CD4-positive, CD25-positive, alpha-beta regulatory T cell (primary cell): ENCODE data around the gene ANXA10. TPM values are rescaled to one million over a fixed set of nuclear protein-coding genes. Genes with fewer than 3 reads are reported as not detected.

ENCODE experiments used
- ATAC-seq, 2 donors: fragments of 150-1000 bp; cut with Tn5 transposase; one replicate each; pipeline ENCODE4 v1.10.0; 2021; ENCODE audit warnings: low read depth in 2 of 2, moderate number of reproducible peaks in 2 of 2, moderate library complexity in 1 of 2
- DNase-seq, 3 donors: peaks; one replicate each; pipeline versions ENCODE4 v3.0.0 to v3.0.0-alpha.2; 2012 to 2022; ENCODE audit warnings: mixed read lengths in 1 of 3
- H3K27ac ChIP-seq: one replicate; pipeline ENCODE4 v1.7.0; 2013; ENCODE audit warnings: mild to moderate bottlenecking, low read length; ENCODE audit not compliant: insufficient read depth, poor library complexity, severe bottlenecking
- H3K27me3 ChIP-seq: one replicate; pipeline ENCODE4 v1.7.0; 2013; ENCODE audit warnings: low read length; ENCODE audit not compliant: control insufficient read depth, insufficient read depth
- H3K36me3 ChIP-seq: one replicate; pipeline ENCODE4 v1.7.0; 2013; ENCODE audit warnings: mild to moderate bottlenecking, low read length, moderate library complexity; ENCODE audit not compliant: control insufficient read depth, insufficient read depth
- H3K4me1 ChIP-seq: 2 replicates; pipeline ENCODE4 v1.7.0; 2013; ENCODE audit warnings: mild to moderate bottlenecking, low read length; ENCODE audit not compliant: insufficient read depth, control insufficient read depth, poor library complexity, severe bottlenecking
- H3K4me3 ChIP-seq: one replicate; pipeline ENCODE4 v1.7.0; 2013; ENCODE audit warnings: low read depth, mild to moderate bottlenecking, low read length, moderate library complexity
- H3K9me3 ChIP-seq, 2 experiments: 1 replicate in 1 of 2; 2 replicates in 1 of 2; pipeline ENCODE4 v1.7.0; 2013; ENCODE audit warnings: low read length in 2 of 2, mild to moderate bottlenecking in 1 of 2, moderate library complexity in 1 of 2; ENCODE audit not compliant: control insufficient read depth in 2 of 2
- H3K27ac Mint-ChIP-seq, 3 donors: one replicate each; pipeline ENCODE4 v1.8.0; 2020 to 2022; ENCODE audit warnings: mild to moderate bottlenecking in 3 of 3, mixed read lengths in 3 of 3, moderate library complexity in 2 of 3
- H3K27me3 Mint-ChIP-seq: one replicate; pipeline ENCODE4 v1.8.0; 2022; ENCODE audit warnings: mild to moderate bottlenecking, mixed read lengths
- H3K36me3 Mint-ChIP-seq: one replicate; pipeline ENCODE4 v1.8.0; 2020; ENCODE audit warnings: mixed read lengths
- H3K4me1 Mint-ChIP-seq, 4 donors: one replicate each; pipeline ENCODE4 v1.8.0; 2020 to 2022; ENCODE audit warnings: mixed read lengths in 4 of 4, mild to moderate bottlenecking in 1 of 4
- H3K4me3 Mint-ChIP-seq, 4 donors: one replicate each; pipeline ENCODE4 v1.8.0; 2020 to 2022; ENCODE audit warnings: mild to moderate bottlenecking in 4 of 4, mixed read lengths in 4 of 4, moderate library complexity in 3 of 4
- H3K9me3 Mint-ChIP-seq, 7 donors: one replicate each; pipeline ENCODE4 v1.8.0; 2020 to 2022; ENCODE audit warnings: mixed read lengths in 7 of 7, mild to moderate bottlenecking in 3 of 7, moderate library complexity in 2 of 7
- polyA plus RNA-seq, 4 donors: library from polyadenylated mRNA; unstranded; fragments of 300-500 nt; fragmentation: Illumina TruSeq; gene quantifications; one replicate each; pipeline ENCODE4 v1.2.3, GENCODE V29; 2021
- total RNA-seq: library from RNA; stranded (reverse); gene quantifications from one replicate; pipeline ENCODE4 v1.2.3, GENCODE V29; 2022

Gene ANXA10
- total and polyA plus RNA-seq, 5 donors from 2014 or later = not detected

GRCh38 chr4:168220893-168221292, 128.6 kb downstream of the ANXA10 start:
- H3K36me3 ChIP-seq = peaks cover 76% of the 10 kb centered on the region
- no peak for DNase-seq
- H3K27ac Mint-ChIP-seq = peak overlapping the region in 1 of 3 donors; percentile 13
- no peaks in the 10 kb centered on the region for H3K4me1 ChIP-seq
- H3K27me3 Mint-ChIP-seq = no peaks in the 10 kb centered on the region
- peaks cover 0 to 9% (median 3%) of the 10 kb centered on the region in 7 donors for H3K9me3 Mint-ChIP-seq
- peaks cover 78% of the 10 kb centered on the region for H3K36me3 Mint-ChIP-seq
- peaks cover 0 to 6% (median 6%) of the 10 kb centered on the region in 4 donors for H3K4me1 Mint-ChIP-seq
- no peak overlapping the region for H3K27ac ChIP-seq
- H3K4me3 Mint-ChIP-seq = no peak overlapping the region
- ATAC-seq = no peak
- no peaks in the 10 kb centered on the region for H3K9me3 ChIP-seq
- no peak overlapping the region for H3K4me3 ChIP-seq
- H3K27me3 ChIP-seq = no peaks in the 10 kb centered on the region

GRCh38 chr4:168221301-168221700, 129.0 kb downstream of the ANXA10 start:
- Histone ChIP-seq H3K27me3 (no peaks in the 10 kb centered on the region), H3K4me1 (no peaks in the 10 kb centered on the region), H3K27ac (no peak overlapping the region), H3K36me3 (peaks cover 73% of the 10 kb centered on the region), H3K9me3 (no peaks in the 10 kb centered on the region), H3K4me3 (no peak overlapping the region)
- H3K27ac Mint-ChIP-seq = peak overlapping the region in 1 of 3 donors; percentile 13
- no peak for ATAC-seq
- no peak for DNase-seq
- no peaks in the 10 kb centered on the region for H3K27me3 Mint-ChIP-seq
- H3K4me1 Mint-ChIP-seq = peaks cover 0 to 6% (median 6%) of the 10 kb centered on the region in 4 donors
- H3K9me3 Mint-ChIP-seq = peaks cover 0 to 9% (median 3%) of the 10 kb centered on the region in 7 donors
- no peak overlapping the region for H3K4me3 Mint-ChIP-seq
- H3K36me3 Mint-ChIP-seq = peaks cover 74% of the 10 kb centered on the region

Other genes with a start within 250 kb of the ANXA10 start
- 28.1 TPM for gene DDX60, start 226.2 kb downstream of the ANXA10 start, total RNA-seq
- 10 to 100 TPM; 22.3 to 28.3 (median 22.8) TPM for gene DDX60, start 226.2 kb downstream of the ANXA10 start, polyA plus RNA-seq